ENCODE measurements around the gene SLC2A10.

The SLC2A10 gene

GRCh38 chr20:46666818-46667515, 42.5 kb upstream of the SLC2A10 start:
- Histone ChIP-seq H3K36me3 (ENCODE audit: control insufficient read depth in 2 of 2, insufficient read depth in 1 of 2, low read length in 2 of 2) (no peaks in the 10 kb centered on the region), H3K27ac (ENCODE audit: extremely low read depth, low read depth, low read length) (no peak overlapping the region), H3K4me1 (ENCODE audit: control insufficient read depth, insufficient read depth, low read length) (no peaks in the 10 kb centered on the region), H3K4me3 (ENCODE audit: low read depth, low read length) (no peak overlapping the region), H3K9me3 (ENCODE audit: control insufficient read depth, insufficient read depth, low read depth, low read length) (no peaks in the 10 kb centered on the region)
- TF ChIP-seq ZNF423 (tag by site-specific recombination; IDR thresholded peaks at IDR 0.05) = no peak
- TF ChIP-seq ZNF514 (tag by site-specific recombination; IDR thresholded peaks at IDR 0.05) = no peak
- TF ChIP-seq RBAK (tag by site-specific recombination; IDR thresholded peaks at IDR 0.05) = no peak
- TF ChIP-seq ZNF292 (tag by site-specific recombination; IDR thresholded peaks at IDR 0.05; ENCODE audit: borderline replicate concordance, low read depth) = no peak
- no peak for TF ChIP-seq ZNF843 (tag by site-specific recombination; IDR thresholded peaks at IDR 0.05)
- no peak for TF ChIP-seq GFI1B (tag by site-specific recombination; IDR thresholded peaks at IDR 0.05)
- TF ChIP-seq ZNF558 (tag by site-specific recombination; IDR thresholded peaks at IDR 0.05) = no peak
- no peak for TF ChIP-seq ZNF426 (tag by site-specific recombination; IDR thresholded peaks at IDR 0.05)
- no peak for TF ChIP-seq ZNF768 (tag by site-specific recombination; IDR thresholded peaks at IDR 0.05)
- TF ChIP-seq KLF10 (tag by site-specific recombination; IDR thresholded peaks at IDR 0.05) = no peak
- TF ChIP-seq ZNF513 (tag by site-specific recombination; IDR thresholded peaks at IDR 0.05) = no peak
- no peak for TF ChIP-seq GLIS2 (tag by site-specific recombination; IDR thresholded peaks at IDR 0.05)
- TF ChIP-seq ZNF174 (tag by site-specific recombination; IDR thresholded peaks at IDR 0.05) = no peak
- no peak for TF ChIP-seq ZNF555 (tag by site-specific recombination; conservative IDR thresholded peaks at IDR 0.05)
- TF ChIP-seq KLF9 (tag by site-specific recombination; IDR thresholded peaks at IDR 0.05; ENCODE audit: low read depth) = no peak
- TF ChIP-seq, protein P1, sequence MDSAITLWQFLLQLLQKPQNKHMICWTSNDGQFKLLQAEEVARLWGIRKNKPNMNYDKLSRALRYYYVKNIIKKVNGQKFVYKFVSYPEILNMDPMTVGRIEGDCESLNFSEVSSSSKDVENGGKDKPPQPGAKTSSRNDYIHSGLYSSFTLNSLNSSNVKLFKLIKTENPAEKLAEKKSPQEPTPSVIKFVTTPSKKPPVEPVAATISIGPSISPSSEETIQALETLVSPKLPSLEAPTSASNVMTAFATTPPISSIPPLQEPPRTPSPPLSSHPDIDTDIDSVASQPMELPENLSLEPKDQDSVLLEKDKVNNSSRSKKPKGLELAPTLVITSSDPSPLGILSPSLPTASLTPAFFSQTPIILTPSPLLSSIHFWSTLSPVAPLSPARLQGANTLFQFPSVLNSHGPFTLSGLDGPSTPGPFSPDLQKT (IDR thresholded peaks at IDR 0.05; ENCODE audit: borderline replicate concordance, low read depth, low read length) = no peak
- no peak for TF ChIP-seq KLF7 (tag by site-specific recombination; IDR thresholded peaks at IDR 0.05; ENCODE audit: borderline replicate concordance)
- TF ChIP-seq ZNF132 (tag by site-specific recombination; IDR thresholded peaks at IDR 0.05; ENCODE audit: borderline replicate concordance) = no peak
- POLR2A ChIA-PET = no interaction called here
- CTCF ChIA-PET = interaction anchor here (0.7 to 1.6 kb wide), 2 partner anchors 10 to 14 kb away, joined by 4 to 5 read pairs; no protein-coding TSS in a partner anchor

- H3K27ac ChIP-seq (ENCODE audit: extremely low read depth, low read depth, low read length) = no peak overlapping the region
- ChIA-PET CTCF (no interaction called here), POLR2A (no interaction called here)
- H3K36me3 ChIP-seq (ENCODE audit: control insufficient read depth in 2 of 2, insufficient read depth in 1 of 2, low read length in 2 of 2) = no peaks in the 10 kb centered on the region
- no peaks in the 10 kb centered on the region for H3K4me1 ChIP-seq (ENCODE audit: control insufficient read depth, insufficient read depth, low read length)
- H3K9me3 ChIP-seq (ENCODE audit: control insufficient read depth, insufficient read depth, low read depth, low read length) = no peaks in the 10 kb centered on the region
- no peak for TF ChIP-seq ZNF354C (tag by site-specific recombination; IDR thresholded peaks at IDR 0.05; ENCODE audit: borderline replicate concordance, low read depth)
- TF ChIP-seq, protein P2, sequence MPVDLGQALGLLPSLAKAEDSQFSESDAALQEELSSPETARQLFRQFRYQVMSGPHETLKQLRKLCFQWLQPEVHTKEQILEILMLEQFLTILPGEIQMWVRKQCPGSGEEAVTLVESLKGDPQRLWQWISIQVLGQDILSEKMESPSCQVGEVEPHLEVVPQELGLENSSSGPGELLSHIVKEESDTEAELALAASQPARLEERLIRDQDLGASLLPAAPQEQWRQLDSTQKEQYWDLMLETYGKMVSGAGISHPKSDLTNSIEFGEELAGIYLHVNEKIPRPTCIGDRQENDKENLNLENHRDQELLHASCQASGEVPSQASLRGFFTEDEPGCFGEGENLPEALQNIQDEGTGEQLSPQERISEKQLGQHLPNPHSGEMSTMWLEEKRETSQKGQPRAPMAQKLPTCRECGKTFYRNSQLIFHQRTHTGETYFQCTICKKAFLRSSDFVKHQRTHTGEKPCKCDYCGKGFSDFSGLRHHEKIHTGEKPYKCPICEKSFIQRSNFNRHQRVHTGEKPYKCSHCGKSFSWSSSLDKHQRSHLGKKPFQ (tag by site-specific recombination; IDR thresholded peaks at IDR 0.05) = no peak
- TF ChIP-seq HOXD13 (CRISPR knock-in tag; IDR thresholded peaks at IDR 0.05; ENCODE audit: borderline replicate concordance) = no peak
- no peak for TF ChIP-seq ZNF514 (tag by site-specific recombination; IDR thresholded peaks at IDR 0.05)
- TF ChIP-seq ZNF558 (tag by site-specific recombination; IDR thresholded peaks at IDR 0.05) = no peak
- no peak for TF ChIP-seq ZNF629 (tag by site-specific recombination; IDR thresholded peaks at IDR 0.05)
- no peak overlapping the region for H3K4me3 ChIP-seq (ENCODE audit: low read depth, low read length)
Measured at GRCh38 chr20:46670228-46670584, 39.2 kb upstream of the SLC2A10 start.
